ENCODE data around the gene NPSR1. TPM values are rescaled to one million over a fixed set of nuclear protein-coding genes. Genes with fewer than 3 reads are reported as not detected.
"Not testable (repeated sequence)": the region's sequence is repeated elsewhere in the genome, so short reads cannot be mapped to it uniquely, and the experiment has no call there.

NPSR1 gene
- total RNA-seq, 1 donor = not detected

- H3K9me3 ChIP-seq (ENCODE audit: low read depth, low read length); H3K4me1 ChIP-seq (ENCODE audit: insufficient read depth, low read length); H3K4me3 ChIP-seq (ENCODE audit: low read length); H3K27me3 ChIP-seq (ENCODE audit: insufficient read depth, low read length): not testable (repeated sequence)
Measured at GRCh38 chr7:34878944-34879735, 221.1 kb downstream of the NPSR1 start.

GRCh38 chr7:34879871-34880270 is 221.9 kb downstream of the NPSR1 start:
- Histone ChIP-seq H3K27me3 (ENCODE audit: insufficient read depth, low read length) (no peaks in the 10 kb centered on the region), H3K4me3 (ENCODE audit: low read length) (no peak overlapping the region), H3K9me3 (ENCODE audit: low read depth, low read length) (no peaks in the 10 kb centered on the region), H3K4me1 (ENCODE audit: insufficient read depth, low read length) (no peaks in the 10 kb centered on the region)

- H3K9me3 ChIP-seq (ENCODE audit: low read depth, low read length); H3K4me3 ChIP-seq (ENCODE audit: low read length); H3K4me1 ChIP-seq (ENCODE audit: insufficient read depth, low read length); H3K27me3 ChIP-seq (ENCODE audit: insufficient read depth, low read length): not testable (repeated sequence)
Measured at GRCh38 chr7:34883855-34884254, 225.8 kb downstream of the NPSR1 start.

- H3K4me1 ChIP-seq (ENCODE audit: insufficient read depth, low read length) = no peaks in the 10 kb centered on the region
- H3K9me3 ChIP-seq (ENCODE audit: low read depth, low read length) = no peaks in the 10 kb centered on the region
- H3K27me3 ChIP-seq (ENCODE audit: insufficient read depth, low read length) = no peaks in the 10 kb centered on the region
Measured at GRCh38 chr7:34886856-34887255, 228.8 kb downstream of the NPSR1 start.

GRCh38 chr7:34889951-34890350 is 231.9 kb downstream of the NPSR1 start:
- Histone ChIP-seq H3K4me1 (ENCODE audit: insufficient read depth, low read length) (no peaks in the 10 kb centered on the region), H3K27me3 (ENCODE audit: insufficient read depth, low read length) (no peaks in the 10 kb centered on the region), H3K9me3 (ENCODE audit: low read depth, low read length) (no peaks in the 10 kb centered on the region), H3K4me3 (ENCODE audit: low read length) (no peak overlapping the region)

More at GRCh38 chr7:34886856-34887255, 228.8 kb downstream of the NPSR1 start:
- no peak overlapping the region for H3K4me3 ChIP-seq (ENCODE audit: low read length)

GRCh38 chr7:34895202-34895601 is 237.2 kb downstream of the NPSR1 start:
- Histone ChIP-seq H3K27me3 (ENCODE audit: insufficient read depth, low read length) (no peaks in the 10 kb centered on the region), H3K9me3 (ENCODE audit: low read depth, low read length) (no peaks in the 10 kb centered on the region), H3K4me1 (ENCODE audit: insufficient read depth, low read length) (no peaks in the 10 kb centered on the region), H3K4me3 (ENCODE audit: low read length) (no peak overlapping the region)
